ENCODE data around the gene AIP. TPM values are rescaled to one million over a fixed set of nuclear protein-coding genes. Genes with fewer than 3 reads are reported as not detected.

The AIP gene
- total RNA-seq, 1 donor from 2014 or later, result 94.2 TPM

DNA sequence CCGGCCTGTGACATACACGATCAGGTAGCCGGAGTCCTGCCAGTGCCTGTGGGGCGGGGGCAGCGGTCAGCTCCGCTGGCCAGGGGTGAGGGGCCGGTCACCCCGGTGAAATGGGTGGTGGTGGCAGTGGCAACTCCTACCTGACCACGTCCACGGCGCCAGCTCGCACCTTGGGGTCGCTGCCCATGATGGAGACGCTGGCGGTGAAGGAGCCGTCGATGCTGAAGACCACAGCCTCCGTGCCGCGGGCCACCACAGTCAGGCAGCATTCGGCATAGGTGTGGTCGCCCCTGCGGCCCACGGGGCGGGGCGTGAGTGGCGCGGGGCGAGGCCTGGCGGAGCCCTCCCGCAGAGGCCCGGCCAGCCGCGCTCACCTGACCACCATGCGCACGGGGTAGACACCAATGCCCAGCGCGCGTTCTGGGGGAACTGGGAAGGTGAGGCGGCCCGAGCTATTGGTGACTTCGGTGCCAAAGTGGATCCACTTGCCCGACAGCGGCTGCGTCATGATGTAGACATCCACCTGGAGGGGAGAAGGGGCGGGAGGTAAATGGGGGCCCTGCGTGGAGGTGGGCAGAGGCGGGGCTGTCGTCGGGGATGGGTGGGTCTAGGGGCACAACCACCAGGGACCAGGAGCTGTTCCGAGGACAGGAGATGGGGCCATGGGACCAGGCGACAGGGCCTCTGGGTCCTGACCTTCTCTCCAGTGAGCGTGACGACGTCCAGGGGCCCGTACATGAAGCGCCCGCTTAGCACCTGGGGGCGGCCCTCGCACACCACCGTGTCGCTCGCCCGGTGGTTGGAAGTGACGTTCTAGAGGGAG lies 10.9 kb downstream of the AIP start:
- no peak for DNase-seq (ENCODE audit: low spot score)

DNA sequence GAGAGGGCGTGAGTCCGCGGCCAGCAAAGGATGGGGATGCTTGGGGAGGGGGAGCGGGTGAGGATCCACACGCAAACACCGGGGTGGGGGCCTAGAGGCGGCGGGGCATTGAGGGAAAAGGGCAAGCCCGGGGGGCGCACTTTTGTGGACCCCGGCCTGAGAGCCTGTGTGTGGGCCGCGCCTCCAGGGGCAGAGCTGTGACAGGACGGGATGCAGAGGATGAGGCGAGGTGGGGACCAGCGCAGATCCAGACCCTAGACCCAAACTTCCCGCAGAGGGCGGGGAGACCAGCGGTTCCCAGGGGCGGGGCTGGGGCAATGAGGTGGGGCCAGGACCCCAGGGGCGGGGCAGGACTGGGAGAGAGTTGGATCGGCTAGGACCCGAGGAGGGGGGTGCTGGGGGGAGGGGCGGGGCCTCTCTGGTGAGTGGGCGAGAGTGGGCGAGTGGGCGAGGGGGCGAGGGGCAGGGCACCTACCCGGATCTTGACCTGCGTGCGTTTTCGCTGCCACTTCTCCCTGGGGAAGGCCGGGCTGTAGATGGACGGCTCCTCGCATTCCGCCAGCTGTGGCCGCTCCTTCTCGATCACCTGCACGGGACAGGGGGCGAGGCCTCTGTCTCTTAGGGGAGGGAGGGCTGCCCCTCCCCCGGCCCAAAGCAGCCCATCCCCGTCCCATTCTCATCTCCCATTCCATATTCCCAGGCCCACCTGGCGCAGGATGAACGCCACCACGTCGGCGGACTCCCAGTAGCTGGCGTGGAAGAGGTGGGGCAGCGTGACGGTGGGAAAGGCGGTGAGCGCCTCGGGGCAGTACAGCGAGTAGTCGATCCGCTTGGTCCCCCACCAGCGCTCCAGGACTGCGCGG lies 11.8 kb downstream of the AIP start:
- no peak for DNase-seq (ENCODE audit: low spot score)

DNA sequence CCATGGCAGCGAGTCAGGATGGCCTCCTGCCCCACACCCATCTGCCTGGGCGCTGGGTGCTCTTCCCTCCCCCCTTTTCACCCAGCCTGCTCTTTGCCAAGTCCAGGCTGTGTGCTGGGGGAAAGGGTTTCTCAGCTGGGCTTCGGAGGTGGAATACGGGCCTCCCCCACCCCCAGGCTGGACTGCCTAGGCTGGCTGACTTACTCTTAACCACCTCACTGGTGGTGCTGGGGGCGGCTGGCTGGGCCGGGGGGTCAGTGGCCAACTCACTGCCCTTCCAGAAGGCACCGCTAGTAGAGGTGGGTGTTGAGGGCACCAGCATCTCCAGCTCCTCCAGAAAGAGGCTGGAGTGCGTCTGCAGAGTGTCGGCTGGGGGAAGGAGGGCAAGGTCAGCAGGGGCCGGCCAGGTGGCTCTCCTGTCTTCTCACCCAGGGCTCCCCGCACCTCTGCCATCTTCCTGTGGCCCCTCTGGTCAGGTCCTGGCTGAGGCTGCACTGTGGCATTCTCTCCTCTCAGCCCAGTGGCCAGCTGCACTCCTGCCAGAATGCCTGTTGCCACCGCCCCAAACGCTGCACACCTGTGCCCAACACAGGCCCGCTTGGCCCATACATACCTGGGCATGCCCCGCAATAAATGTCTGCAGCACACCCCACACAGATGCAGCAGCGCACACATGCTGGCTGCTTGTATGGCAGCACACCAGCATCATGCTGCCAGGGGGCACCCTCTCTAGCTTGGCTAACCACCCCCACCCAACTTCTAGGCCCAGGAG lies 12.6 kb downstream of the AIP start:
- no peak for DNase-seq (ENCODE audit: low spot score)

DNA sequence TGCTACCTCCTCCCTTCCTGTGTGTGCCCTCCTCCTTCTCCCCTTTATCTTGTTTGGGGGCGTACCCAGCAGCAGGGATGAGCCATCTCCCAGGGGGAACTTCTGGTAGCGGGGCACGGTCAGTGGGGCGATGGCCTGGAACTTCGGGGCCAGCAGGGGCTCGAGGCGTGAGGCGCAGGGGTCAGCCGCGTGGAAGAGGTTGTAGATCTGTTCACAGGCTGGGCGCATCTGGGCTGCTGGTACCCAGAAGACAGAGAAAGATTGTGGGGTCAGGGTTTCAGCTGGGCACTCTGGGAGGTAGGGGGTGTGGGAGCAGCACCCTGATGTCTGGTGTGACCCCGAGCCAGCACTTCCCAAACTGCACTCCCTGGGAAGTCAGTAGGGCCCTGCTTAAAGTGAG lies 13.3 kb downstream of the AIP start:
- DNase-seq (ENCODE audit: low spot score), result no peak

DNA sequence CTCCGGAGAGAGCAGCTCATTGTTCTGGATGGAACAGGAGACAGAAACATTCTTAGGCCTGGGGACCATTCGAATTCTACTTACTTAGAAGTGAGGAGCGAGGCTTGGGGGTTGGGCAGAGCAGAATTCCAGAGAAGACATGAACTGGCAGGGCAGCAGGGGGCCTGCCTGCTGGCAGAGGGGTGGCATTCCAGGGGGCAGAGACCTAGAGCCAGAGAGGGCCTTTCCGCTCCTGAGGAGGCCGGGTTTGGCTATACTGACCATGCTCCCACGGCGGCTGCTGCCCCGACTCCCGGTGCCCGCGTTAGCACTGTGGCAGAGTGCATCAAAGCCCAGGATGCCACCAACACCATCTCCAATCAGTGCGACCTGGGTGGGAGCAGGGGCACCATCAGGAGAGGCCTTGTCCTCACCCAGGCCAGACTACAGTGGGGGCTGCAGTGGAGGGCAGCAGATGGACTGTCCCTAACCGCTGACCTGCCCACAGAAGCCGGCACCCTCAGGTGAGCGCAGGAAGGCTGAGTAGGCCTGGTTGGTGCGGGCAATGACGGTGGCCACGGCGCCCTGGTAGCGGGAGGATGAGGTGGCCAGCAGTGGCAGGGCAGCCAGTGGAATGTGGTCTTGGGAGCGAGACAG lies 14.9 kb downstream of the AIP start:
- no peak for DNase-seq (ENCODE audit: low spot score)

DNA sequence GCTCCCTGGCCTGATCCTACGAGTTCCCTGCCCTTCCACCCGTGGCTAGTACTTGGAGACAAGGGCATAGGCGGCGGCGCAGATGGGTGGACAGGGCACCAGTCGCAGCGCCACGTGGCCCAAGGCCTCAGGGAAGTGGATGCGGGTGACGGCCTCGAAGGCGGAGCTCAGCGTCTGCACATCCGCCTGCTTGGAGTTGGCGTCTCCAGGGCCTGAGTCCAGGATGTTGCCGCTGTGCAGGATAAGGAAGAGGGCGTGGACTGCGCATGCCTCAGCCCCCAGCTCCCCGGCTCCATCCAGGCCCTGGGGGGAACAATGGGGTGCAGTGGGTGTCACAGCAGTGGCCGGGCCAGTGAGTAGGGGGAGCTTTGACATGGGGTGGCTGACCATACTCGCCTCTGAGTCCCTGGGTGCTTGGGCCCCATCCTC lies 15.7 kb downstream of the AIP start:
- DNase-seq (ENCODE audit: low spot score), result no peak

DNA sequence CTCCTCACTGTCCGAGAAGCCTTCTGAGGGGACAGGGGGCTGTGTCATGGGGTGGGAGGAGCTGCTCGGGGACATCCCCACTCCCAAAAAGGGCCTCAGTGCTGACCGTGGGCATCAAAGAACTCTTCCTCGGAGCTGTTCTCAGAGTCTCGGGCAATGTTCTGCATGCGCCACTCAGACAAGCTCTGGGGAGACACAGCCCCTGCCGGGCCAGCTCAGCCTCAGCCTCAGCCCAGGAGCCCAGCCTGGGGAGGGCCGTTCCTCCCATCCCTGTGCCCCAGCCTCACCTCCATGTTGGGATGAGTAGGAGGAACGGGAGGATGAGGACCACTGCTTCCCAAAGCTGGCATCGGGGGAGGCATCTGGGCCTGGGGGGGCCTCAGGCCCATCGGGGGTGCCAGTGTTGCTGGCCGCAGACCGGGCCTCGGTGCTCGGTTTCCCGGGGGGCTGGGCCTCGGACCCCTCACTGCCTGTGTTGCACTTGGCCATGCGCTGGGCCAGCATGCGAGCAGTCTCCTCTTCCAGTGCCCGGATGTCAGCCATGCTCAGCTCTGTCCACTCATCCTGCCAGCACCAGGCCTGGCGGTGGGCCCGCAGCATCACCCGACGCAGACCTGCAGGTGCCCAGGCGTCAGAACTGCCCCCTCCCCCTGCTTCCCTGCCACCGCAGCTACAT lies 17.1 kb downstream of the AIP start:
- no peak for DNase-seq (ENCODE audit: low spot score)

DNA sequence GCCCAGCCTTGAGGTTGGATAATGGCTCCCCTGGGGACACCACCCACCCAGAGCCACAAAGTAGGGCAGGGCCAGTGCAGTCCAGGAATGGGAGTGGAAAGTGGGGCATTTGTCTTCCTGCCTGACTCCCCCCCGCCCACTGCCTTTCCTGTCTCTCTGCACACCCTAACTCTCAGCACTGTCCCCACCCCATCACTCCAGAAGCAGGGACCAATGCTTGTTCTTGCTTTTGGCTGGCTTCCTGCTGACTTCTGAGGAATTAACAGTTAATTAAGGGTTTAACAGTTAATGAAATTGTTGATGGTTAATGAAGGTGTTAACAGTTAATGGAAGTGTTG lies 17.6 kb downstream of the AIP start:
- DNase-seq (ENCODE audit: low spot score), result no peak

DNA sequence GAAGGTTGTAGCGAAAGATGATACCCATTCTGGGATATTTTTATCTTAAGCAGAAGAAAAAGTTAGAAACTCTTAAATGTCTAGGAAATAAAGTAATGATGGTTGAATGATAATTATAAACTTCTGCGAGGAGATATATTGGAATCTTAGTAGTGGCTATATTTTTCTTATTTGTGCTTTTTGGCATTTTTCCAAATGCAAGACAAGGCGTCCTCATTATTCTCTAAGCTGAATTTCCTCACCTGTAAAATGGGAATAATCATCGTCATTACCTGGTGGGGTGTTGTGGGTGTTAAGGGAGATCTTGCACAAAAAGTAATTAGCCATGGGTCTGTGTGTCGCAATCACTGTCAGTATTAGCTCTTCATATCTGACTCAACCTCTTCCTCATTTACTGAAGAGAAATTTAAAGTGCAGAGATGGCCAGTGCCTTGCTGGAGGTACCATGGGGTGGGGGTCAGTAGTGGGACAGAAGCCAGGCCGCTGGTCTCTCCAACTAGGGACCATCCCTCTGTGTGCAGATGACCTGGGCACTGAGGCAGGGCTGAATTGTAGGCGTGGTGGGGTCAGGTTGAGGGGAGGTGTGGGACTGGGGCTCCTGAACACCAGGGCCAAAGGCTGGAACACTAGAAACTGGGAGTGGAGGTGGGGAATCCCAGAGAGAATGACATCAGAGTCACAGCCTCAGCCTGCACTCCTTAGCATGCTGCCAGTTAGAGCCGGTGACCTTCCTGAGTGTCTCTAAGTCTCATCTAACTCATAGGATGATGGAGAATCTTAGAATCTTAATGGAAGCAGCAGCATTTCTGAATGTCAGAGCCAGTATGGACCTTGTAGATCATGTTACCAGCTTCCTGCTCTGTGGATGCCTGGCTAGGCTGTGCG lies 18.2 kb downstream of the AIP start:
- DNase-seq (ENCODE audit: low spot score), result no peak

DNA sequence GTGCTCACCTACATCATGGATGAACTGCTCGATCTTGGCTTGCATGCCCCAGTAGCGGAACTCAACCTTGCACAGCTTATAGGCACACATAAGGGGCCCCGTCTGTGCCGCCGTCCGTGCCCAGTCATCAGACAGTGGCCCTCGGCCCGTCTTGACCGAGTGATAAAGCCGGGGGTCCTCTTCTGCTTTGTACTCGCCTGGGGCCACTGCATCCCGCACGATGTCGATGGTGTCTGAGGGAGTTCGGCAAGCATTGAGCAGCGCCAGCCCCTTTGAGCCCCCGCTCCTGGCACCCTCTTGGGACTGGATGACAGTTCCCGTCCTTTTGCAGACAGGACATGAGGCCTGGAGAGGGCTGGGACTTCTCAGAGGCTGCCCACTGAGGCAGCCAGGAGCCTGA lies 19.0 kb downstream of the AIP start:
- DNase-seq (ENCODE audit: low spot score), result no peak

DNA sequence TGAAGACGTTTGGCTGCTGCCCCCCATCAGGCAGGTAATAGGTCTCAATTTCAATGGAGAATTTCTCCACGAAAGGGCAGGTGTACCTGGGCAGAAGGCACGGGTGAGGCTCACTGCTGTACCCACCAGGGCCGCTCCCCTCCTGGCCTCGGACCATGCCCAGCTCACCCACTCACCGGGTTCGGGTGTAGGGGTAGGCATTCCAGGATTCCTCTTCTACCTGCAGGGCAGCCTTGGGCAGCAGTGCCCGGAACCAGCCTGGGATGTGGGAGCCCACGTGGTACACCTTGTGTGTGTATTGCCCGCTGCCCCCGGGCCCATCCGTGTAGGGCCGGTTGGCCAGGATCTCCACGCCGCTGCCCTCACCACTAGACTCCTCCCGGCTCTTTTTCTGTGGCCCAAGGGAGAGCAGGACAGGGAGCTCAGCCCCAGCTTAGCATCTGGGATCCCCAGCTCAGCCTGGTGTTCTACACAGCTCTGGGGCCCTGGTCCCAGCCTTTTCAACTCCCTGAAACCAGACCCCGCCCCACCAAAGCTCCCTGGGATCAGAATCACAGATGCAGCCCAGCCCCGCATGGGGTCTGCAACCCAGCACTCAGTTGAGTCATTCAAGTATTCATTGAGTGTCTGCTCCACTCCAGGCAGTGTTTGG lies 19.6 kb downstream of the AIP start:
- no peak for DNase-seq (ENCODE audit: low spot score)

DNA sequence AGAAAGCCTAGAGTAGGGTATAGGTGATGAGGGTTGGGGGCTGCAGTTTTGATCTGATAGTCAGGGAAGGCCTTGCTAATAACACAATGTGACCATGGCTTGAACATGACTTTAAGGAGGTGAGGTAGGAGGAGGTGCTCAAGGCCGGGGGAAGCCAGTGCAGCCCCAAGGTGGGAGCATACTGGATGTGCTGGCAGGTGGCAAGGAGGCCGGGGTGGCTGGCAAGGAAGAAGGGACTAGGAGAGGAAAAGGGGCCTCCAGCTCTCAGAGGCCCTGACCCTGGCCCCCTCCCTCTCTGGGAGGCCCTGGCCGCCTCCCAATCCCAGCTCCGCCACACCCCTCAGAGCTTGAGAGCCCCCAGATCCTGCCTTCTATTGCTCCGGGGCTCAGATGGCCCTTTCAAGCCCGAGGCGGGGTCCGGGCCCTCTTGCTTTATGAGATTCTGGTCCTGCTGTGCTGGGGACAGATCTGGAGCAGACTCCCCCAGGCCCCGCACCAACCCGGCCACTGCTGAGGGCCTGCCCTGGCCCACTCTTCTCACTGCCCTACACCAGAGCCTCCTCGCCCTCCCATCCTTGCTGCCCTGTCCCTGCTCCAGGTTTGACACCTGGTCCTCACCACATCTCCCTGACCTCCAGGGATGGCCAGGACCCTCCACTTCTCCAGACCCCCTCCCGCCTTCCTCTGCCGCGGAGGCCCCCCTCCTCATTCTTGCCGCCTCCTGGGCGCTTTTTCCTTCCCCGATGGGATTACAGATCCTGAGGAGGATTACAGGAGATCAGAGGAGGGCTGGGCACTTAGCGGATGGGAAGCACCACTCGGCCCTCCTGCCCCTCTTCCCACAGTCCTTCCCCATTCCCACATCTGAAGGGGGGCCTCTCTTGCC lies 20.5 kb downstream of the AIP start:
- DNase-seq (ENCODE audit: low spot score), result no peak

DNA sequence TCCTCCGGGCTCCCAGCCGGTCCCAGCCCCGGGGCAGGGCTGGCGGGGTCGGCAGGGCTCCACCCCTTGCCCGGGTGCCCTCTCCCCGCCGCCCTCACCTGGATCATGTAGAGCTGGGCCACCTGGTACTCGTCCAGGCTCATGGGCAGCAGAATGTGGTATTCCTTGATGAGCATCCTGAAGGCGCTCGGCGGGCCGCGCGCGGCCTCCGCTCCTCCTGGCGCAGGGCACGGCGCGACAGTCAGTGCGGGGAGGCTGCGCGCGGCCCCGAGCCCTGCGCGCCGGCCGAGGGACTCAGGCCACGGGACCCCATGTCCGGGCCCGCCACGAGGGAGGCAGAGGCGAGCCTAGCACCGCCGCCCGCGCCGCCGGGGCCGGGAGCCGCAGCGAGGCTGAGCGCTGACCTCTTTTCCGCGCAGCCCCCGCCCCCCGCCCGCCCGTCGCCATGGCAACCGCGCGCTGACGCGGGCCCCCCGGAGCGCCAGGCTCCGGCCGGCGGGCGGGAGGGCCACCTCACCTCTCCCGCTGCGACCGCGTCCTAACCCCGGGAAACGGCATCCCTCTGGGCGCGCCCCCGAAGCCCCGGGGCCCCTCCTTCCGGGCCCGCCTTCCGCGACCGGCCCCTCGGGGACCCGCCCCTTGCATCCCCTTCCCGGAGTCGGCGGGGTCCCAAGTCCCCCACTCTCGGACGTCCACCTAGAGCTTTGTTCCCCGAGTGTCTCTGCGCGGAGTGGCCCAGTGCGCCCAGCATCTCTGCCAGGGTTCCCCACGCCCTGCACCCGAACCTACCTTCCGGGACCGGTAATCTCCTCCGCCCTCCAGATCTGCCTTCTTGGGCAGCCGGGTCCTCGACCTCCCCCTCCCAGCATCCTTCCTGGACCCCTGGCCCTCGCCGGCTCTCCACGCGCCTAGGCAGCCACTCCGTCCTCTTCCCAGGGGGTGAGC lies 21.5 kb downstream of the AIP start:
- no peak for DNase-seq (ENCODE audit: low spot score)

DNA sequence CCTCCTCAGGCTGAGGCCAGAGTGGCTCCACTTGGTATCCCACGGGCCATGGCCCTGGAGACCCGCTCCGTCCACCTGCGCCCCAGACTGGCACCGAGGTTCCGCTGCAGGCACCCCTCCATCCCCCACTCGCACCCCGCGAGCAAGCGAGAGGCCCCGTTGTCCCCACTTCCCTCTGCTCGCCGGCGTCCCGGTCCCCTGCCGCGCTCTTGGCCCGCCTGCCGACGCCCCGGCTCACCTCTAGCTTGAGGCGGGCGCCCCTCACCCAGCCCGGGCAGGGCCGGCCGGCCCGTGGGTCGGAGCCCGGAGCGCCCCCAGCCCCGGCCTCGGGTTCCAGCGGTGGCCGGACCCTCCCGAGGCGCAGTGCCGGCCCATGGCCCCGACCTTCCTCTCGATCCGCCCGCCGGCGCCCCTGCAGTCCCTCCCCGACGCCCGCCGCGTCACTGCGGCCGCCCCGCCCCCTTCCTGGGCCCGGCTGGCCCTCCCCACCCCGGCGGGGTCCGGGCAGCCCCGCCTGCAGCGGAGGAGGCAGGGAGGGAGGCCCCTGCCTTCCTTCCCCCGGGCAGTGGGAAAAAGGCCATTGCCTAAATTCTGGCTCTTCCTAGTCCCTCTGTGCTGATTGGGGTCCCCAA lies 22.2 kb downstream of the AIP start, which contains the start of gene PITPNM1:
Gene PITPNM1 (minus strand): TSS at position 414 of the 632 bp plus-strand sequence. CDS start 1,183 bp downstream, outside the sequence.
- DNase-seq (ENCODE audit: low spot score), result peak; percentile 60

DNA sequence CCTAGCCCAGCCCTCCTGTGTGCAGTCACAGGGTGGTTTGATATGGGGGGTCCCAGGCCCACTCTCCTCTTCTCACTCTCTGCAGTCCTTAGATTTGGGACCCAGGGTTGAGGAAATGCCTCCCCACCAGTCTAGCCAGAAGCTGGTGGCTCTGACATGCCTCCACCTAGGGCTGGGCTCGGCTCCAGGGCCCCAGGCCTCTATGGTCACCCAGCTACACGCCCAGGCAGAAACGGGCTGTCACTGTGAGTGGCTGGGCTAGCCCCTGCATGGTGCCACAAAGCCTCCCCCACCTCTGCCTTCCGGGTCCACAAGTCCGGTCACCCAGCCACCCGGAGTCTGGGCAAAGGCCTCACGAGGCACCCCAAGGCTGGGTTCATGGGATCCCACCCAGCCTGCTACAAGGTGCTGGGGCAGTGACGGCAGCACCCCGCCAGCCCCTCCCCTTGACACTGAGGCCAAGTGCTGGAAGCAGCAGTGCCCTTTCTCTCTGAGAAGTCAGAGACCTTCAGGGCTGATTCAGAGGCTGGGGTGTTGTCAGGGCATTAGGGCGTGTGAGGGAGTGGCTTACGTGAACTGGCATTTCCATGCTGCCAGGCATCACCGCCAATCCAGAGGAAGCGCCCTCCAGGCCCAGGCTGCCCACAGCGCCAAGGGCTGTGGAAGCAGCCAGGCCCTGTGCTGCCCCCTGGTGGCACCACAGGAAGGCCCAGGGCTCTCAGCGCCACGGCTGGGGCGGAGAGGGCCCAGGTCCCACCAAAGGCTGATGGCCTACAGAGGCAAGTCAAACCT lies 23.0 kb downstream of the AIP start:
- peak; percentile 92 for DNase-seq (ENCODE audit: low spot score)

DNA sequence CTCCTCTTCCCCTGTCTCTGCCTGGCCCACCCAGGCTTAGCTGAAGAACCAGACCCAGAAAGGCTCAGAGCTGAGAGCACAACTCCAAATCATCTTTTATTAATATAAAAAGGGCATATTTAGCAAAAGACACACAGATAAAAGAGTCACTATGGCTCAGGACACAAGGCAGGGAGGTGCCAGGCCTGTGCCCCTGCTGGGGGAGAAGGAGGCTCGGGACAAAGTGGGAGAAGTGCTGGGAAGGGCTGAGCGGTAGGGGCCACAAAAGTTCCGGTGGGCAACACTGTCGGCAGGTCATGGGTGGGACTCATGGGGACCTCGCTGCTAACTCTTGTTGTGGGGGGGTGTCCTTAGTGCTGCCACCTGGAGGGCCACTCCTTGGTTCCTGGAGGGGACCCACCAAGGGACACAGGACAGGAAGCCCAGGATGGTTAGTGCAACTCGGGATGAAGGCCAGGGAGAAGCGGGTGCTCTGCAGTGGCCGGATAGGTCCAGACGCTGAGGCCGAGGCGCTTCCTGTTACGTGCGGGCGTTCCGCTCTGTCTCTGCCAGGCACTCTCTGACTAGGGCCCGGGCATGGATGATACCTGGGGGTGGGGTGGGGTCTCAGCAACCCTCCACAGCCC lies 23.7 kb downstream of the AIP start:
- DNase-seq (ENCODE audit: low spot score), result no peak
